Dedifferentiated amniotic fluid mesenchymal stem cell (primary cell): Measurements from ENCODE around the gene MSRB2.
A peak's percentile ranks its signal among the peaks of the same experiment; 100 is the strongest.
"Not testable (repeated sequence)": the region's sequence is repeated elsewhere in the genome, so short reads cannot be mapped to it uniquely, and the experiment has no call there.

ENCODE experiments used
- DNase-seq: peaks from one replicate; pipeline ENCODE4 v3.0.0-alpha.2; 2016; ENCODE audit errors: extremely low spot score

MSRB2 gene

DNA sequence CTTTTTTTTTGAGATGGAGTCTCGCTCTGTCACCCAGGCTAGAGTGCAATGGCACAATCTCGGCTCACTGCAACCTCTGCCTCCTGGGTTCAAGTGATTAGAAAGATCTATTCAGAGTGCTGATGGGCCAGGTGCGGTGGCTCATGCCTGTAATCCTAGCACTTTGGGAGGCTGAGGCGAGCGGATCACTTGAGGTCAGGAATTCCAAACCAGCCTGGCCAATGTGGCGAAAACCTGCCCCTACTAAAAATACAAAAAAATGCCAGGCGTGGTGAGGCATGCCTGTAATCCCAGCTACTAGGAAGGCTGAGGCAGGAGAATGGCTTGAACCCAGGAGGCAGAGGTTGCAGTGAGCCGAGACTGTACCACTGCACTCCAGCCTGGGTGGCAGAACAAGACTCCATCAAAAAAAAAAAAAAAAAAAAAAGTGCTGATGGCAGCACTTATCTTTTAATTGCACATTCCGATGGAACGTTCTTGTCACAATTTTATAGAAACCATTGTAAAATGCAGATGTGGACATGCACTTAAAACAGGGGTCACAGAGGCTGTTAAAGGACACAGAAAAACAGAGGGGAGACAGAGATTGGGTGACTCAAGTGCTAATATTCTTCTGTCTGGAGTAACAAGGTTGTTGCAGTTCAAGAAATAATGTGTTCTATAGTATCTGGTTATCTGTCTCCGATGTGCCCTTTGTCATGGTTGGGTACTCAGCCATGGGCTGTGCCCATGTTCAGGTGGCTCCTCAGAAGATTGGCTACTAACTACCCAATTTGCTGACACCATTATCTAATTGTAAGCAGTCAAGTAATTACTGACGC lies 25.1 kb upstream of the MSRB2 start:
- not testable (repeated sequence) for DNase-seq

DNA sequence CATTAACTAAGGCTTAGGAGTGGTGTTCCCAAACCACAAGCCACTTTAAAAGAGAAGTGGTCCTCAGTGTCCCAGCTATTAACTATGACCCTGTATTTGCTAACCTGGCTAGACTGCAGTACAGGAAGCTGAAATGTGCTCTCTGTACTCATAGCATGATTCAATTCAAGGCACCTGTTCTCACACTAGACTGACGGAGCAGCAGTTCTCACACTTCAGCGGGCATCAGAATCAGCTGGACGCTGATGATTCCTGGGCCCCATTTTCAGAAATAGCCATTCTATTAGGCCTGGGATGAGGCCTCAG lies 24.5 kb upstream of the MSRB2 start:
- no peak for DNase-seq

DNA sequence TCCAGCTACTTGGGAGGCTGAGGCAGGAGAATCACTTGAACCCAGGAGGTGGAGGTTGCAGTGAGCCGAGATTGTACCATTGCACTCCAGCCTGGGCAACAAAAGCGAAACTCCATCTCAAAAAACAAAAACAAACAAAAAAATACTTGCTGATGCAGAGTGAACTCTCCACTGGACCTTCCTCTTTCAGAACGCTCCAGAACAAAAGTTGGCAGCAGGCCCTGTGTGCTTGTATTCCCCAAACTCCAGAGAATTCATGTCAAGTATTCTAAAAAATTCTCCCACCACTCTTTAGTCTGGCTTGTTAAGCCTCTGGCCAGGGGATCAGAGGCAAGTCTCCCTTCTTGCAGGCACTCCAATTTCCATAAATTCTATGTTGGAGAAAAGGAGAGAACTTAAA lies 22.8 kb upstream of the MSRB2 start:
- DNase-seq = not testable (repeated sequence)

DNA sequence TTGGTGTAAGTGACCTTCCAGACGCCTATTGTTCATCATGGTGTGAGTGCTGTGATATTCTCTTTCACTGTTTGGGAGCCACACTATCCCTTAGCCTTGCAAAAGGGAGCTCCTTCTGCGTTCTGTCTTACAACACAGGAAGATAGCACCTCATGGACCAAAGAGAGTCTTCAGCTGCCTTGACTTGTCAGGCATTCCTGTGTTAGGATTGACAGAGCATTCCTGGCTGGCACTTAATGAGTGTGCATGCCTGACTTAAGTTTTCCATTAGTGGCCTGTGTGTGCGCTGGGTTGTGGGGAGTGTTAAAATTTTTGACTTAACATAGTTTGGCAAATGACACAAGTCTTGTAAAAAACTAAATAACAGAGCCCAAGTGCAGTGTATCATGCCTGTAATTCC lies 21.9 kb upstream of the MSRB2 start:
- no peak for DNase-seq

DNA sequence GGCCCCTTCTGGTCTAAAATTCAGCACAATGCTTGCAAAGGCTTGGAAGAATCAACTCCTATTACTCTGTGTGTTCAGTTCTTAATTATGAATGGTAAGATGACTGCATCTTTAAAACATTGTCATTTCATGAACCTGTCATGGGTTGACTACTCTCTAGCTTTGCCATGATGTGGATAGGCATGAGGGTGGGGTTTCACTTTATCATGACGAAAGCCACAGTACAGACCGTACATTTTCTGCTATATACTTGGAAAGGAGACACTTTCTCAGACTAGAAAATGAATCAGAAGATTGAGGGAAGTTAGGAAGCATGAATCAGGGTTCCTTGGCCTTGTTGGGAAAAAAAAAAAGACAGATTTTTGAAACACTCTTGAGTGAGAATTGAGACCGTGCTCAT lies 19.7 kb upstream of the MSRB2 start:
- DNase-seq = no peak

DNA sequence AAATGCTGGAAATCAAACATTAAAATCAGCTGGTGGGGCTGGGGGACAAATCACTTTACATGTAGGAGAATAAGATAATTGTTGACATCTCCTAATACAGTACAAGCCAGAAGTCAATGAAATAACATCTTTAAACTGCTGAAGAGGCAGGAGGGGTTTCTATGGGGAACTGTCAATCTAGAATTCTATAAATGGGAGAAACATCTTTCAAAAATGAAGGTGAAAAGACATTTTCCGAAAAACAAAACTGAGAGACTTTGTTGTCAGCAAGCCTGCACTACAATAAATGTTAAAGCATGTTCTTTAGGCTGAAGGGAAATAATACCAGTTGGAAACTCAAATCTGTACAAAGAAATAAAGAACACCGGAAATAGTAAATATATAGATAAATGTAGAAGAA lies 17.3 kb upstream of the MSRB2 start:
- no peak for DNase-seq

DNA sequence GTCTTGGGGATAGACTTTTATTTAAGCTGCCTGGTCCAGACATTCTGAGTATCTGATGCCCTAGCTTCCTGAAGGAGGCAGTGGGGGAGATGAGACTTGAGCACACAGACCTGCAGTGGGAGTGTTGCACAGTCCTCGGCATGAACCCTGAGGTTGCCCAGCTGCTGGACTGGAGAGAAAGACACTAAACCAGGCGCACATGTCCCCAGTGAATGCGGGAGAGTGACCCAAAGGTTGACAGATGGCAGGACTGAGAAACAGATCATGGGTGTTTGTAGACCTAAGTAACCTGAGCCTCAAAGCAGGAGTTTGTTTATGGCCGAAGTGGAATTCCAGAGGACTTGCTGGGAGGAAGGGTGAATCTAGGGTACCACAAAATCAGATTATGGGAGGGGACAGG lies 15.7 kb upstream of the MSRB2 start:
- no peak for DNase-seq

DNA sequence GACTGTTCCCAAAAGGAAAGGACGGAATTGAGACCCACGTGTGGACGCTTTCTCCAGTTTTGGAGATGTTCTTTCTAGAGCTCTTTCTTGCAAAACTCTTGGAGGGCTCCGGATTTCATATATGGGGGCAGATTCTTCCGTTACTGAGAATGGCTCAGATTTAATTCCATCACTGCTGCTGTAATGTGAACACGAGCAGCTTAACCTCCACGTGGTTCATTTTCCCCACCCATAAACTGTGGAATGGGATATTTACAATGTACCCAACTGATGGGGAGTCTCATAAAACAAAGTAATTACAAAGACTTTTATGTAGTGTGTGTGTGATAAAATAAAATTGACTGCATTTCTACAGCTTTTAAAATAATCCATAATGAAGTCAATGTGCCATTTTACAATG lies 15.1 kb upstream of the MSRB2 start:
- DNase-seq = no peak

DNA sequence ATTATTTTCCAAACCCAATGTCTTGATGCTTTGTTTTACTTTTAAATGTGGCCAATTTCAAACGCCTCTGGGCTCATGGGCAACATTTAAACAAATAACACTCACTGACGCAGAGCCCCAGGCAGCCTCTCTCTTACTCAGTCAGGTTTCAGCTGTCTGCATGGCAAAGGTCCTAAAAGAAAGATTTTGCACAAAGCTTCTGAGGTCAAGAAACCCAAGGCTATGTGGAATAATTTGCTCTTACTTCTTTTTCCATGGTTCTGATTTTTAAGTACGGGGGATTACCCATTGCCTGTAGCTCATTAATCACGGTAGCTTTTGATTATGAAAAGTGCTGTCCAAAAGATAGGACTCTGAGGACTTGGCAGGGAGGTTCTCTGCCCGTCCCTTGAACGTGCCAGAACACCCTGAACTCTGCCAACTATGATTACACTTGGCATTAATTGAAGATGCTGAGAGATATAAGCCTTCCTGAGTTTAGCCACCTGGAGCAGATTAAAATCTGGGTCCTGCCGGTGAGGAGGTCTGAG lies 14.1 kb upstream of the MSRB2 start:
- no peak for DNase-seq

DNA sequence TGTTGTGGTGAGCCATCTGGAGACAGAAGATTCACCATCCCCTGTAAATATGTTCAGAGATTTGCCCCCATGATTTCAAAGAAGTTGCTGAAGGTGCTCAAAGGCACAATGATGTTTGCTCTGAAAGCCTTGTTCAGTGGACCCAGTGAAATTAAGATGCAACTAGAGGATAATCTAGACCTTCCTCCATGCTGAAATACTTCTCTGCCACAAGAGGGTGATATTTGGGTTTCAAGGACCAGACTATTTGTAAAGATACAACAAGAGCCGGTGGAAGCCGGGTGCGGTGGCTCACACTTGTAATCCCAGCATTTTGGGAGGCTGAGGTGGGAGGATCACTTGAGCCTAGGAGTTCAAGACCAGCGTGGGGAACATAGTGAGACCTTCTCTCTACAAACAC lies 13.5 kb upstream of the MSRB2 start:
- DNase-seq = no peak

DNA sequence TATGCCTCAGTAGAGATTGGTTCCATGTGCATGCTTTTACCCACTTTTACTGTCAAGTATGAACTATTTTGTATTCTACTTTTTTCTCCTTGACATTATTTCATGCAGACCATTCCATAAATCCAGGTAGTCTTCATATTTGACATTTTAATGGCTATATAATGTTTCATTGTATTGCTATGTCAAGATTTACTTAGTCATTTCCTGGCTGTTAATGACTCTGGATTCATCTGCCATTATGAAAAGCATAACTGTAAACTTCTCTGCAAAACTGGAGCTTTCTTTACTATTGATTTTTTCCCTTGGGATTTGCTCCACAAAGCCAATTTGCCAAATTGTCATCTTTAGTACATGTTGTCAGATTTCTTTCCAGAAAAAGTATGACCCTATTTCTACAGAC lies 6.8 kb upstream of the MSRB2 start:
- no peak for DNase-seq

DNA sequence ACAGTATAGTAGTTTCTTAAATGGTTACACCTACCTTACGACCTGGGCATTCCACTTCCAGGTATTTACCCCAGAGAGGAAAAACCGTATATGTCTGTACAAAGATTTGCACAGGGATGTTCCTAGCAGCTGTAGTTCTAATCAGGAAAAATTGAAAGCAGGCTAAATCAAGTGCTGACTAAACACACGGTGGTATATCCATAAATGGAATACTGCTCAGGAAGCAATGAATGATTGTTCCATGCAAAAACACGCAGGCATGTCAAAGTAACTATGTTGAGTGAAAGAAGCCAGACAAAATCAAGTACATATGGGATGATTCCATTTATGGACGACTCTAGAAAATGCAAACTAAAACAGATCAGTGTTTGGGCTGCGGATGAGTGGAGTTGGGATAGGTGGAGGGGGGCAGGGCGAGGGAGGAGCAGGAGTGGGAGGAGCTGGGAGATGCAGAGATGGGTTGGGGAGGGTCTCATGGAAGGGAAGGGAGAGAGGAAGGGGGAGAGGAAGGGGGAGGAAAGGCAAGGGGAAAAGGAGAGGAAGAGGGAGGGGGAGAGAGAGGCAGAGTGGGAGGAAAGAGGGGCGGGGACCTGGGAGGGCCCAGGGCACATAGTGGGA lies 484 bp upstream of the MSRB2 start:
- DNase-seq = no peak

DNA sequence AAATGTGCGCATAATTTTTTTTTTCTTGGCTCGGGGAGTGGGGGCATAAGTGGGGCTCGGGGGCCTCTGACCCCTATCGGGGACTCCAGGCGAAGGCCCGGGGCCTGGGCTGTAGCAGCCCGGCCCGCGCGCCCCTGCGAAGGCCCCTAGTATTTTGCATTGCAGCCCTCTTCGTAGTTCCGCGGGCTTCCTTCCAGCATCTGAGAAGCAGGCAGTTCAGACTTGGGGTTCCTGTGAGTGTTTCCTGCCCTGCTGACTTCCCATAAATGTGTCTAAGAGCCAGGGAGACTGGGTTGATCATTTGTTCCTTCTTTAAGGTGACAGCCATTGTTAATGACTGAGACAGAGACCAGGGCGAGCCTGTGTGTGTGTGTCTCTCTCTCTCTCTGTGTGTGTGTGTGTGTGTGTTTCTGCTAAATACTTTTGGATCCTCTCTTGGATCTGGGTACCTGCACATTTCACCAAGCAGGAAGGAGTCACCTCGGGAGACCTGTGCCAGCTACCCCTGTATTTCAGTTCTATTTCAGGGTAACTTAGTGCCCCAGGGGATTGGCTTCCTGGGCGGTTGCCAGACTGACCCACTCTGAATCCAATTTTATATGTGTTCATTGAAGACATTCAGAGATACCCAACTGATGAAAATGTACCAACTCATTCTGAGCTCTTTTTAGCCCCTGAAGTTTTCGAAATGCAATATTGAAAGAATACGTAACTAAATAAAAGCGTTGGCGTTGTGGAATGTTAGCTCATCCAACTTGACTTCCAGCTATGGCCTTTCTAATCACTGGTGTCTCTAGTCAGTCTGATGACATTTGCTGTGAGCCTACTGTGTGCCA lies 805 bp downstream of the MSRB2 start:
- peak; percentile 43 for DNase-seq

DNA sequence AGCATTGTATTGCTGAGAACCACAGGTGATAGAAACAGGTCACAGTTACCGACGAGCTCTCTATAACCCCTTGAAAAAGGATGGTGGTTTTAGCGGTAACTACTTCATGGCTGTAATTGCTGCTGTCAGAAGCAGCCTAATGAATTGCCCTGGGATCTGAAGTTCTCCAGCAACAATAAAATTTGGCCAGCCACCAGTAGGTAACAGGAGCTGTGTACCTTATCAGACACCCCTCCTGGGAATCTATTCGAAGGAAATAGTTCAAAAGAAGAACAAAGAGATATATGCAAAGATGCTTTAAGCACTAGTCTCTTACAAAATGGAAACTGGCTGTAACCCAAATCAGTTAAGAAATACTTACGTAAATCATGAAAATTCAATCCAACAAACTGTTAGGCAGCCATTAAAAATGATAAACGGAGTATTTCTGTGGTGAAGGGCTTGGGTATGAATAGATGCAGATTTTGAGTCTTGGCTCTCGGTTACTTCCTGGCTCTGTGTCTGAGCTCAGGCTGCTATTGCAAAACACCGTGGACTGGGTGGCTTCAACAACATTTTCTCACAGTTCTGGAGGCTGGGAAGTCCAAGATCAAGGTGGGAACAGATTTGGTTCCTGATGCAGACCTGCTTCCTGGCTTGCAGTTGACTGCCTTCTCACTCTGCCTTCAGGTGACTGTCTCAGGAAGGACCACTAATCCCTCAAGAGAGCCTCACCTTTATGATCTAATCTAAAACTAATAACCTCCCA lies 1.6 kb downstream of the MSRB2 start:
- DNase-seq = no peak

DNA sequence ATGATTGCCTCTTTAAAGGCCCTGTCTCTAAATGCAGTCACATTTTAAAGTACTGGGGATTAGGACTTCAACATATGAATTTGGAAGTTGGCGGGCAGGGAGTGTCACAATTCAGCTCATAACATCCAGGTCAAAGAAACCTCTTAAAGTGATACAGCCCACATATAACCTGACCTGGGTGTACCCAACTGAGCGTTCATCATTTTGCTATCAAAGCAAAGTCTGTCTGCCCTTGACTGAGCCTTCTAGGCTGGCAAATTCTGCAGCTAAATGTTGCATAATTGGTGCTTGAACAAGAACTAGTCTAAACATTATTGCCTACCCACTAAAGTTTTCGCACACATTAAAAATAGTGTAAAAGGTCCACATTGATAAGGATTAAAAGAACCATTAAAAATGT lies 3.7 kb downstream of the MSRB2 start:
- DNase-seq = no peak

DNA sequence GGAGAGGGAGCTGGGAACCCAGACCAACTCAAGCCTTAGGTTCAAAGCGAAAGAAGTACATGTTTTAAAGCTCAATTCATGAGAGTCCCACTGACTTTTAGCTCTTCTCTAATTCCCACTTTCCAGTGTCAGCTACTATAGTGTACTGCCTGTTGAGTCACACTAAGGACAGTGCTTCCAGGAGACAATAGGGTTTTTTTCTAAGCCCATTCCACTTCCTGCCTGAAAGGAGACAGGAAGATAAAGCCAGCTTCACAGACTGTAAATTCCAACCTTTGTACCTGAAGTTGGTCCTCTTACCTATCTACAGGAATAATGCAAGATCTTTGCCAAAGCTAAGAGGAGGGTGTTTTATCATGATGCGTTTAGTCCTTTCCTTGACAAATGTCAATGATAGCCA lies 4.4 kb downstream of the MSRB2 start:
- no peak for DNase-seq

DNA sequence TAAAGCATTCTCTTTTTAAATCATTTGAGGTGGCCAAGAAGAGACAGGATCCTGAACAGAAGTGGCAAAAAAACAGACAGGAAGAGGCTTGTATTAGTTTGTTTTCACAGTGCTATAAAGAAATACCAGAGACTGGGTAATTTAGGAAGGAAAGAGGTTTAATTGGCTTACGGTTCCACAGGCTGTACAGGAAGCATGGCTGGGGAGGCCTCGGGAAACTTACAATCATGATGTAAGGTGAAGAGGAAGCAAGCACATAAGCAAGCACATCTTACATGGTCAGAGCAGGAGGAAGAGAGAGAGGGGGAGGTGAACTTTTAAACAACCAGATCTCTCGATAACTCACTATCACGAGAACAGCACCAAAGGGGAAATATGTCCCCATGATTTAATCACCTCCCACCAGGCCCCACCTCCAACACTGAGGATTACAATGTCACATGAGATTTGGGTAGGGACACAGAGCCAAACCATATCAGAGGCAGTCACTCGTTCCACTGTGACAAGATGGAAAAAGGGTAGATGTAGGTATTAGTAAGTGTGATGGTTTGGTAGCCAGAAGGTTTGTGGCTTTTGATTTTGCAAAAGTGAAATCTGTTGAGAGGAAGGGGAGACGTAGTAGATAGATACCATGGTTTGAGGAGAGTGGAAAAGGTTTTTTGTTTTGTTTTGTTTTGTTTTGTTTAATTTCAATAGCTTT lies 5.1 kb downstream of the MSRB2 start:
- no peak for DNase-seq

DNA sequence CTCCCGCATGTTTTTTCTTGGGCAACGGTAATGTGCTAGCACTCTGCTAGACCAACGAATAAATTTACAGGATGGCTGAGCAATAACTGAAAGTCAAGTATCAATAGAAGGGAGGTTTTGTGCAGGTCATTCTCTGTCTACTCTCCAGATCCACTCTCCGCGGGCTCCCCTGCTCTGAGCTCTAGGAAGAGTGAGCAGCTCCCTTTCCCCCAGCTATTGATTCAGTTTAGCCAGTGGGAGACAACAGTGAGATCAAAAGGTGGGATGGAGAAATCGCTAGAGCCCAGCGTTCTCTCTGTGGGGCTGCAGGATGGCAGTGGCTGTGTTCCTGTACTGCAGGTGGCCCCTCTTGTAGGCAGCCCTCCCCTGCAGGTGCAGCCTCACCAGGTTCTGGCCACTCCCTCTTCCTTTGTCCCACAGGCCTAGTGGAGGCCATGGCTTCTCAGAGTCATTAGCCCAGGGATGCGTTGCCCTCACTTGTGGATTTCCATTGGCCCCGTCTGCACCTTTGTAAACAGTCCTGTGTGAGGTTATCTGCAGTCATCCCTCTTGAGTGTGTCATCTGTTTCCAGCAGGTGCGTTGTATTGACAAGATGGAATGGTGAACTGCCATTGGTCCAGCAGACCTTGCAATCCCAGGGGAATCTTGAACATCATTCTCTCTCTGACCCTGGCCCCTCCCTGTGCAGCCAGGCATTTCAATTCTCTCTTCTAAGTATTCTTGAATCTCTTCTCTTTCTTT lies 11.1 kb downstream of the MSRB2 start:
- DNase-seq = no peak

DNA sequence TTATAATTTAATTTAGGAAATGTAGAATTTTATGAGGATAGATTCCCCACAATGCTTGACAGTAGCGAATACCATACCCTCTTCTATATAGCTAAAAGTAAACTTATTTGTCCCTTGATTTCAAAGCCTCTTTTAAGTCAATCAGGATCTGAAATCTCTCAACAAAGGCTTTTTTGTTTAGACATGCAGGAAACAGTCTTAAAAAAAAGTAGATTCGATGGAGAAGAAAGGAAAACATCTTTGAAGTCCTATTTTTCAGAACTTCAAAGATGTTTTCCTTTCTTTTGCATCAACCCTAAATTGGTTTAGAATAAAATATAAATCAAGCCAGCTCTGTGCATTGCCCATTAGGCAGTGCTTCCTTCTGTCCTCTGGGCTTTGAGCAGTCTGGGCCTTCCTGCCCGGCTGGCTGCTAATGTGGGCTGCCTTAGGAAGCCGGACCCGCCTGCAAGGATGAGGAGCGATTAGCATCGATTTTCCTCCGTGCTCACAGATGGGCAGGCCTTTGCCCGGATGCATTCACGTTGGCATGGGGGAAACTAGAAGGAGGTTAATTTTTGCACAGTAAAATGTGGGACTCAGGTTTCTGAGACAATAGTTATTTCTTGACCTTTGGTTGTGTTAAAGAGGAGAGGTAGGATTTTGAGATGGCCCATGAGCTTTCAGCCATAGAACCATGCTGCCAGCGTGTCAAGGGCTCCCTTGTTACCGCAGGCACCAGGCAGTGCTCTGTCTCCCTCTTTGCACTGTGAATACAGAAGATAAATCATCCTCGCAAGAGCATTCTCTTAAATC lies 15.5 kb downstream of the MSRB2 start:
- DNase-seq = no peak
